ENCODE measurements around the gene ARHGAP40. TPM values are rescaled to one million over a fixed set of nuclear protein-coding genes. Genes with fewer than 3 reads are reported as not detected.

Gene ARHGAP40
- total and polyA plus RNA-seq, 9 of the 15 experiments (the other 6 are each of a cell fraction or from before 2014, with no cell fraction given): not detected

DNA sequence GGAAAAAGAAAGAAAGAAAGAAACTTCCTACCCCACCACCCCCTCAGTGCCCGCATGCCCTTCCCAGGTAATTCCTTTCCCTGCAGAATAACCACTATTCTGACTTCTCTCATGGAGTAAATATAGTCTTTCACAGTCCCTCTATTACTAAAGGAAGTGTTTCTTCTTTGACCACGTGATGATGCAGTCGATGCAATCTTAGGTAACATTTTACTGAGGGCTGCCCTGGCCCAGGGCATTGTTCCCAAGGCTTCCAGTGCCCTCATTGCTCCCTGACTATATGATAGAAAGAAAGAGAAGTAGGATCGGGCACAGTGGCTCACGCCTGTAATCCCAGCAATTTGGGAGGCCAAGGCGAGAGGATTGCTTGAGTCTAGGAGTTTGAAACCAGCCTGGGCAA is 29.1 kb downstream of the ARHGAP40 start (continued):
- TF ChIP-seq ARID1B (IDR thresholded peaks at IDR 0.05) (no peak), RAD51 (IDR thresholded peaks at IDR 0.05; ENCODE audit: borderline replicate concordance, low read depth) (peak; percentile 60; the same call in 1 of the 2 replicates), PTTG1 (tag; IDR thresholded peaks at IDR 0.05; ENCODE audit: low read depth) (no peak), CEBPG (CRISPR knock-in tag; IDR thresholded peaks at IDR 0.05) (peak; percentile 67; the same call in 1 of the 2 replicates), CEBPG (tag; conservative IDR thresholded peaks at IDR 0.05 in 1 of 2, IDR thresholded peaks at IDR 0.05 in 1 of 2) (peak in 1 of 2 experiments; percentile 49; a peak in 1 of 4 replicates), L3MBTL2 (IDR thresholded peaks at IDR 0.05) (peak; percentile 35; the same call in 1 of the 2 replicates), TOE1 (IDR thresholded peaks at IDR 0.05; ENCODE audit: borderline replicate concordance) (peak; percentile 41; the same call in 1 of the 2 replicates), TOE1 (CRISPR knock-in tag; IDR thresholded peaks at IDR 0.05; ENCODE audit: borderline replicate concordance, low read depth) (no peak)
- TF ChIP-seq, protein P1, sequence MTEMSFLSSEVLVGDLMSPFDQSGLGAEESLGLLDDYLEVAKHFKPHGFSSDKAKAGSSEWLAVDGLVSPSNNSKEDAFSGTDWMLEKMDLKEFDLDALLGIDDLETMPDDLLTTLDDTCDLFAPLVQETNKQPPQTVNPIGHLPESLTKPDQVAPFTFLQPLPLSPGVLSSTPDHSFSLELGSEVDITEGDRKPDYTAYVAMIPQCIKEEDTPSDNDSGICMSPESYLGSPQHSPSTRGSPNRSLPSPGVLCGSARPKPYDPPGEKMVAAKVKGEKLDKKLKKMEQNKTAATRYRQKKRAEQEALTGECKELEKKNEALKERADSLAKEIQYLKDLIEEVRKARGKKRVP (CRISPR knock-in tag; IDR thresholded peaks at IDR 0.05): 0 out of 2 replicates have a peak, but pooled peaks have one; percentile 43
- TF ChIP-seq, protein P2, sequence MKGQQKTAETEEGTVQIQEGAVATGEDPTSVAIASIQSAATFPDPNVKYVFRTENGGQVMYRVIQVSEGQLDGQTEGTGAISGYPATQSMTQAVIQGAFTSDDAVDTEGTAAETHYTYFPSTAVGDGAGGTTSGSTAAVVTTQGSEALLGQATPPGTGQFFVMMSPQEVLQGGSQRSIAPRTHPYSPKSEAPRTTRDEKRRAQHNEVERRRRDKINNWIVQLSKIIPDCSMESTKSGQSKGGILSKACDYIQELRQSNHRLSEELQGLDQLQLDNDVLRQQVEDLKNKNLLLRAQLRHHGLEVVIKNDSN (CRISPR knock-in tag; IDR thresholded peaks at IDR 0.05): peak; percentile 64
- TF ChIP-seq, protein P3, sequence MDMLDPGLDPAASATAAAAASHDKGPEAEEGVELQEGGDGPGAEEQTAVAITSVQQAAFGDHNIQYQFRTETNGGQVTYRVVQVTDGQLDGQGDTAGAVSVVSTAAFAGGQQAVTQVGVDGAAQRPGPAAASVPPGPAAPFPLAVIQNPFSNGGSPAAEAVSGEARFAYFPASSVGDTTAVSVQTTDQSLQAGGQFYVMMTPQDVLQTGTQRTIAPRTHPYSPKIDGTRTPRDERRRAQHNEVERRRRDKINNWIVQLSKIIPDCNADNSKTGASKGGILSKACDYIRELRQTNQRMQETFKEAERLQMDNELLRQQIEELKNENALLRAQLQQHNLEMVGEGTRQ (CRISPR knock-in tag; IDR thresholded peaks at IDR 0.05): peak; percentile 33

All from K562 (cell line).